ENCODE data around the gene ABHD17A.

- TF ChIP-seq POLR2A (IDR thresholded peaks at IDR 0.05) (no peak), CTCF (IDR thresholded peaks at IDR 0.05) (no peak)
Measured at GRCh38 chr19:1856698-1857603, 28.3 kb downstream of the ABHD17A start.

Data from uterus (tissue), 2 donors.